Measurements from ENCODE around the gene CACNG3.
"Not testable (repeated sequence)": the region's sequence is repeated elsewhere in the genome, so short reads cannot be mapped to it uniquely, and the experiment has no call there.

CACNG3 gene

GRCh38 chr16:24332582-24333090 is 76.5 kb downstream of the CACNG3 start:
- no peak for DNase-seq (ENCODE audit: low read depth, low spot score)

DNA sequence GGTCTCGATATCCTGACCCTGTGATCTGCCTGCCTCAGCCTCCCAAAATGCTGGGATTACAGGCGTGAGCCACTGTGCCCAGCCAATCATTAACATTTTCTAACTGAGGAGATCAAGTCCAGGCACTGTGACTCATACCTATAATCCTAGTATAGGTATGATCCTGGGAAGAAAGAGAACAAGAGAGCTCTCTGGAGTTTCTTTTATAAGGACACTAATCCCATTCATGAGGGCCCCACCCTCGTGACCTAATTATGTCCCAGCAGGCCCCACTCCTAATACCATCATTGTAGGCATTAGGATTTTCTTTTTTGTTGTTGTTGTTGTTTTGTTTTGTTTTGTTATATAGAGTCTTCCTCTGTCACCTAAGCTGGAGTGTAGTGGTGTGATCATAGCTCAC is 80.4 kb downstream of the CACNG3 start:
- no peak for DNase-seq (ENCODE audit: low read depth, low spot score)

GRCh38 chr16:24337013-24337412 is 80.9 kb downstream of the CACNG3 start:
- DNase-seq (ENCODE audit: low read depth, low spot score), result no peak

DNA sequence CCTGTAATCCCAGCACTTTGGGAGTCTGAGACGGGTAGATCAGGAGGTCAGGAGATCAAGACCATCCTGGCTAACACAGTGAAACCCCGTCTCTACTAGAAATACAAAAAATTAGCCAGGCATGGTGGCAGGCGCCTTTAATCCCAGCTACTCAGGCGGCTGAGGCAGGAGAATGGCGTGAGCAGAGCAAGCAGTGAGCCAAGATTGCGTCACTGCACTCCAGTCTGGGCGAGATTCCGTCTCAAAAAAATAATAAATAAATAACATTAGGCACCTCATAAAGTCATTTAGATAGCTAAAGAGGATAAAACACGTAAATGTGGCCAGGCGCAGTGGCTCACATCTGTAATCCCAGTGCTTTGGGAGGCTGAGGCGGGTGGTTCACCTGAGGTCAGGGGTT is 87.7 kb downstream of the CACNG3 start:
- DNase-seq (ENCODE audit: low read depth, low spot score), result not testable (repeated sequence)

DNA sequence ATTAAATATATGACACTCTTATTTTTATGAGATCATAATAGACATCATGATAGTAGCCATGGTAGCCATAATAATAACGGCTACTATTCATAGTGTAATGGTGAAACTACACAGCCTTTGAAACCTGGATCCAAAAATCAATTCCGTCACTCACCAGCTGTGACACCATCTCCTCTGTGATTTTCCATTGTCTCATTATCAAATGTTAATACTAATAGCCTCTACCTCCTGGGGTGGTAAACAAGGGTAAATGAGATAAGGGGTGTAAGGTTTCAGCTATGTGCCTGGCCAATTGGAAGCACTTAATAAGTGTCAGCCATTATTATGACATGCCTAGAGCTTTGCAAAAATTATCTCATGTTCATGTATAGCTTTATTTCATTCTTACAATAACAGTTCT is 88.6 kb downstream of the CACNG3 start:
- DNase-seq (ENCODE audit: low read depth, low spot score), result no peak

- DNase-seq (ENCODE audit: low read depth, low spot score), result no peak
Measured at GRCh38 chr16:24345704-24346103, 89.6 kb downstream of the CACNG3 start.

- DNase-seq (ENCODE audit: low read depth, low spot score), result no peak
Measured at GRCh38 chr16:24346734-24347133, 90.6 kb downstream of the CACNG3 start.

- no peak for DNase-seq (ENCODE audit: low read depth, low spot score)
Measured at GRCh38 chr16:24347556-24347955, 91.4 kb downstream of the CACNG3 start.

GRCh38 chr16:24348545-24349290 is 92.6 kb downstream of the CACNG3 start:
- DNase-seq (ENCODE audit: low read depth, low spot score), result no peak

DNA sequence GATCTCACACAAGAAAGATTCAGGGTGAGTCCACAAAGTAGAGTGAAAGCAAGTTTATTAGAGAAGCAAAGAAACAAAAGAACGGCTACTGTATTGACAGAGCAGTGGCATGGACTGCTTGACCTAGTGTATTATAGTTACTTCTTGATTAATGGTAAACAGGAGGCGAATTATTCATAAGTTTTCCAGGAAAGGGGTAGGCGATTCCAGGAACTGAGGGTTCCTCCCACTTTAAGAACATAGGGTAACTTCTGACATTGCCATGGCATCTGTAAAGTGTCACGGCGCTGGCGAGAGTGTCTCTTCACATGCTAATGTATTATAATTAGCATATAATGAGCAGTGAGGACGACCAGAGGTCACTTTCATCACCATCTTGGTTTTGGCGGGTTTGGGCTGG is 93.2 kb downstream of the CACNG3 start:
- no peak for DNase-seq (ENCODE audit: low read depth, low spot score)

- no peak for DNase-seq (ENCODE audit: low read depth, low spot score)
Measured at GRCh38 chr16:24352746-24353145, 96.6 kb downstream of the CACNG3 start.

DNA sequence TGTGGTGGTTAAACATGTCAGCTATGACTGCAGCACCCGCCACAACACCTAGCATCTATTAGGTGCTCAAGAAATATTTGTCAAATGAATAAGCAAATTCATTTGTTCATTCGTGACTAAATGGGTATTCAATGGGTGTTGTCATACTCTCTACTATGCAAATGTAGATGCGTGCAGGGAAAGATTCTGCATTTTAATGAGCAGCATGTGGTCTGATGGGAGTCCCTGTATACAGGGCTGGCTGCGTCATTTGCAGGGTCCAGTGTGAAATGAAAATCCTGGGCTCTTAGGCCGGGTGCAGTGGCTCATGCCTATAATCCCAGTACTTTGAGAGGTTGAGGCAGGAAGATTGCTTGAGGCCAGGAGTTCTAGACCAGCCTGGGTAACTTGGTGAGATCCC is 97.5 kb downstream of the CACNG3 start:
- DNase-seq (ENCODE audit: low read depth, low spot score), result no peak

DNA sequence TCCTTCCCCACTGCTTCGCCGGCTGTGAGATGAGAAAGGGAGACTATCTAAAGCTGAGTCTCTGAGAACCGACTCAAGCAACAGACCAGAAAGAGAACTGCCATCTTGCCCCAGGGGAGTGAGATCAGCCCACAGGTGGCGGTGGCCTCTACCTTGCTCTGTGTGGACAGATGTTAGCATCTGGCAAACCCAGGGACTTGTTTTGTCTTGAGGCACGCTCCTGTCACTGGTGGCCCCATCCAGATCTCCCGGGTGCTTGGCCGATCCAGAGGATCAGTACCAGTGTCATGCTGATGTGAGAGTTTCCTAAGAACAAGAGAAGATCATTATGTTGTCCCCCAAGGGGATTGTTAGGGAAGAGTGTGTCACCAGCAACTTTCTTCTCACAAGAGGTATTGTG is 101.4 kb downstream of the CACNG3 start:
- no peak for DNase-seq (ENCODE audit: low read depth, low spot score)

DNA sequence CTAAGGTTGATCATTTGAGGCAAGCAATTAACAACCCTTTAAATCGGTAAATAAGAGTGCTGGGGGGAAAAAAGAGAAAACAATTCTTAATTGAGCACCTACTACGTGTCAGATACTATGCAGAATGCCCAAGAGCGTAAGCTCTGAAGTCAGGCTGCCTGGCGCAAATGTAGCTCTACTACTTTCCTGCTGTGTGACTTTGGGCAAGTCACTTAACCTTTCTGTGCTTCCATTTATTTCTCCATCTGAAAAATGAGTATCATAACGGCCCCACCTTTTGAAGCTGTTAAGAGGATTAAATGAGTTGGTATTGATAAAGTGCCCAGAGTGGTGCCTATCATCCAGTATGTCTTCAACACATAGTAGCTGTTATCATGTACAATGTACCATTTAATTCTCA is 102.0 kb downstream of the CACNG3 start:
- DNase-seq (ENCODE audit: low read depth, low spot score), result no peak

DNA sequence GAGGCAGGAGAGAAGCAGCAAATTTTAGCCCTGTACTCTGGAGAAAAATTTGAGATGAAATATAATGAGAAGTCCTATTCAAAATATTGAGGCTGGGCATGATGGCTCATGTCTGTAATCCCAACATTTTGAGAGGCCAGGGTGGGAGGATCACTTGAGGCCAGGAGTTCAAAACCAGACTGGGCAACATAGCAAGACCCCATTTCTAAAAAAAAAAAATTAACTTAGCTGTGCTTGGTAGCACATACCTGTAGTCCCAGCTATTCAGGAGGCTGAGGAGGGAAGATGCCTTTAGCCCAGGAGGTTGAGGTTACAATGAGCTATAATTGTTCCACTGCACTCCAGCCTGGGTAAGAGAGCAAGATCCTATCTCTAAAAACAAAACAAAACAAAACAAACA is 103.4 kb downstream of the CACNG3 start:
- DNase-seq (ENCODE audit: low read depth, low spot score), result no peak

GRCh38 chr16:24360936-24361335 is 104.8 kb downstream of the CACNG3 start:
- DNase-seq (ENCODE audit: low read depth, low spot score), result no peak

GRCh38 chr16:24364596-24364995 is 108.5 kb downstream of the CACNG3 start:
- DNase-seq (ENCODE audit: low read depth, low spot score), result no peak

GRCh38 chr16:24367186-24367710 is 111.1 kb downstream of the CACNG3 start:
- no peak for DNase-seq (ENCODE audit: low read depth, low spot score)

DNA sequence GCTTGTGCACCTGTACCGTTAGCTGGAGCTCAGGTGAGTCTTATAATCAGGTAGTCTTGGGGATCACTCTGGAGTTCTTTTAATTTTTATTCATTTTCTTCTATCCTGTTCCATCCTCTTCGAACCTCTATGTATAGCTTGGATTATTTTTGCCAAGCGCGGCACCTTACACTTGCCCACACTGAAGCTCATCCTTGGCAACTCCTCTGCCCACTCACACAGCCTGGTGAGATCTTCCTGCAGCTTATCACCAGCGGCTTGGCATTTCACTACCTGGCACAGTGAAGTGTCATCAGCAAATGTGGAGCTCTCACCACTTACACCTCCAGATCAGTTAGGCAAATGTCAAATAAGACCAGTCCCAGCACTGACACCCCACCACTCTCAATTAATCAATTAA is 116.7 kb downstream of the CACNG3 start:
- no peak for DNase-seq (ENCODE audit: low read depth, low spot score)

DNA sequence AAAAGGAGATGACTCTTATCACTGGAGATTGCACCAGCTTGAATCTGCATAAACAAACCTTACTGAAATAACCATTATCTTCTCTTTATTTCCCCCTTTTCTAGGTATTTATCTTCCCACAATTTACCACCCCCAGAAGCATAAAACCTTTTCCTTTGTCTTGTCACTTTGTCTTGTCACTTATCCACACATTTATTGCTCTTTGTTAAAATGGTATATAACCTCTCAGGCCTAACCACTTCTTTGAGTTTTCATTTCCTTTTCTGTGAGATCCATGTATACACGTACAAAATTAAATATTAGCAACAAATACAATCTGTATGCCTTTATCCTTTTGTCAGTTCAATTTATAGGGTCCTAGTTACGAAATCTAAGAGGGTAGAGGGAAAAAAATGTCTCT is 122.9 kb downstream of the CACNG3 start:
- no peak for DNase-seq (ENCODE audit: low read depth, low spot score)

DNA sequence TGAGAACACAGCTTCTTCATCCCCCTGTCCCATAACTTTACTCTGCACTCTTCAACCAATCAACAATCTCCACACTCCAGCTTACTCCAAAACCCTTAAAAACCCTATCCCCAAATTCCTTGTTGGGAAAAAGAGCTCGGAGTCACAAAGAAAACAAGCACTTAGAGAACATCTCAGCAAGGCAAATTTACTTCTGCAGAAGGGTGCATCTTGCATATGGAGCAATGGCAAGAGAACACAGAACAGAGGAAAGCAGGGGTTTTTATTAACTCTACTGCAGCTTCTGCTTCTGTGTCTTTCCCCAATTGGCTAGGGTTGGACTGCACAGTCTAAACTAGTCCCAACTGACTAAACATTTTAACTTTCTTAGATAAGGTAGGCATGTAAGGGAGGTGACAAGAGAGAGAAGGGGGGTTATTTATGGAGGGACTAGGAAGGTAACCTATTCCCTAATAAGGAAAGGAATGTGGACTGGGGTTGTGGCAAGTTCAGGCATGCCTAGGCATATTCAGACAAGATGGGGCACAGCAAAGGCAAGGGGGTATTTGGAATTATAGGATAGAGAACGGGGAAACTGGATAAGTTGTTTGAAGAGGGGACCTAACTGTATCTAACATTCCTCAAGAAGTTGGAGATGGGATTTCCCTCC is 125.5 kb downstream of the CACNG3 start:
- DNase-seq (ENCODE audit: low read depth, low spot score), result no peak

- no peak for DNase-seq (ENCODE audit: low read depth, low spot score)
Measured at GRCh38 chr16:24382762-24383407, 126.8 kb downstream of the CACNG3 start.

- DNase-seq (ENCODE audit: low read depth, low spot score), result no peak
Measured at GRCh38 chr16:24394341-24394740, 138.2 kb downstream of the CACNG3 start.
